IMR-90 (cell line): ENCODE data around the gene UBXN1. TPM values are rescaled to one million over a fixed set of nuclear protein-coding genes. Genes with fewer than 3 reads are reported as not detected.

ENCODE experiments used
- ATAC-seq: fragments of 200-7000 bp; cut with Tn5 transposase; 2 replicates; pipeline ENCODE4 v1.9.1; 2020; ENCODE audit warnings: low read depth, mild to moderate bottlenecking, moderate library complexity
- BruUV-seq: library from RNA; stranded (reverse); fragments of 400-500 nt; replicated peaks from 2 replicates; lab custom pipeline; 2021; lab: Mats Ljungman, UMichigan
- CTCF ChIA-PET: fragments of 300-600 bp; formaldehyde crosslinking; extraction: SDS; loops from one replicate; lab custom pipeline; 2021; ENCODE audit warnings: antibody characterized with exemption; lab: Yijun Ruan, JAX
- POLR2A ChIA-PET: fragments of 300-600 bp; sonication (Branson Sonifier 250); formaldehyde crosslinking; loops from one replicate; lab custom pipeline; 2022; ENCODE audit warnings: antibody characterized with exemption; ENCODE audit not compliant: unreplicated experiment; lab: Charles Lee
- DNase-seq: peaks from one replicate; pipeline ENCODE4 v3.0.0; 2013
- H2AFZ ChIP-seq: replicated peaks from 2 replicates; pipeline ENCODE3; 2013; ENCODE audit warnings: low read length, mild to moderate bottlenecking; ENCODE audit not compliant: poor library complexity
- H2AK5ac ChIP-seq: 2 replicates; pipeline ENCODE4 v1.6.1; 2013; ENCODE audit warnings: low read depth, low read length, inconsistent platforms
- H2AK9ac ChIP-seq: replicated peaks from 2 replicates; pipeline ENCODE3; 2013; ENCODE audit warnings: mild to moderate bottlenecking, low read depth, low read length, moderate library complexity; ENCODE audit not compliant: poor library complexity
- H2BK120ac ChIP-seq: 2 replicates; pipeline ENCODE4 v1.6.1; 2013; ENCODE audit warnings: low read depth, low read length, inconsistent platforms
- H2BK15ac ChIP-seq: 3 replicates; pipeline ENCODE4 v1.6.1; 2013; ENCODE audit warnings: low read depth, low read length, inconsistent platforms
- H2BK20ac ChIP-seq: 2 replicates; pipeline ENCODE4 v1.6.1; 2013; ENCODE audit warnings: low read depth, mild to moderate bottlenecking, inconsistent platforms, low read length, moderate library complexity
- H2BK5ac ChIP-seq: 2 replicates; pipeline ENCODE4 v1.6.1; 2013; ENCODE audit warnings: mild to moderate bottlenecking, low read depth, low read length, inconsistent platforms; ENCODE audit not compliant: poor library complexity, severe bottlenecking
- H3K14ac ChIP-seq: replicated peaks from 2 replicates; pipeline ENCODE4 v1.6.1; 2013; ENCODE audit warnings: low read depth, low read length, inconsistent platforms
- H3K18ac ChIP-seq: 2 replicates; pipeline ENCODE4 v1.6.1; 2013; ENCODE audit warnings: low read depth, low read length, control low read depth
- H3K23ac ChIP-seq: 2 replicates; pipeline ENCODE4 v1.6.1; 2013; ENCODE audit warnings: low read depth, low read length, inconsistent platforms
- H3K27ac ChIP-seq: 2 replicates; pipeline ENCODE4 v1.5.1; 2013; ENCODE audit warnings: mild to moderate bottlenecking, control low read depth, low read length; ENCODE audit not compliant: insufficient read depth
- H3K27me3 ChIP-seq: 2 replicates; pipeline ENCODE4 v1.6.1; 2013; ENCODE audit warnings: low read length; ENCODE audit not compliant: control insufficient read depth, insufficient read depth
- H3K36me3 ChIP-seq: 2 replicates; pipeline ENCODE4 v1.6.1; 2013; ENCODE audit warnings: low read length, mixed read lengths; ENCODE audit not compliant: control insufficient read depth, insufficient read depth
- H3K4ac ChIP-seq: 2 replicates; pipeline ENCODE4 v1.6.1; 2013; ENCODE audit warnings: low read depth, low read length, inconsistent platforms
- H3K4me1 ChIP-seq: 2 replicates; pipeline ENCODE4 v1.6.1; 2013; ENCODE audit warnings: low read length, mixed read lengths; ENCODE audit not compliant: control insufficient read depth, insufficient read depth
- H3K4me2 ChIP-seq: 2 replicates; pipeline ENCODE4 v1.6.1; 2013; ENCODE audit warnings: low read depth, mild to moderate bottlenecking, control low read depth, low read length, moderate library complexity
- H3K4me3 ChIP-seq: 2 replicates; pipeline ENCODE4 v1.5.1; 2013; ENCODE audit warnings: low read depth, mild to moderate bottlenecking, control low read depth, low read length, moderate library complexity; ENCODE audit not compliant: insufficient read depth
- H3K56ac ChIP-seq: 2 replicates; pipeline ENCODE4 v1.6.1; 2013; ENCODE audit warnings: low read length, inconsistent platforms; ENCODE audit not compliant: insufficient read depth; ENCODE audit errors: extremely low read depth
- H3K79me1 ChIP-seq, 2 experiments: 2 replicates each; pipeline ENCODE4 v1.6.1; 2013; ENCODE audit warnings: low read length in 2 of 2, inconsistent platforms in 1 of 2, low read depth in 1 of 2
- H3K9ac ChIP-seq: 2 replicates; pipeline ENCODE4 v1.6.1; 2013; ENCODE audit warnings: low read depth, low read length, control low read depth
- H3K9me1 ChIP-seq: 2 replicates; pipeline ENCODE4 v1.6.1; 2013; ENCODE audit warnings: low read length, inconsistent platforms; ENCODE audit not compliant: insufficient read depth
- H3K9me3 ChIP-seq: 2 replicates; pipeline ENCODE4 v1.6.1; 2013; ENCODE audit warnings: low read length; ENCODE audit not compliant: control insufficient read depth, insufficient read depth
- H4K20me1 ChIP-seq: 2 replicates; pipeline ENCODE4 v1.6.1; 2013; ENCODE audit warnings: low read length, inconsistent platforms; ENCODE audit not compliant: insufficient read depth
- H4K5ac ChIP-seq: 2 replicates; pipeline ENCODE4 v1.6.1; 2013; ENCODE audit warnings: mild to moderate bottlenecking, low read depth, low read length, control low read depth
- H4K8ac ChIP-seq, 2 experiments: 2 replicates each; pipeline ENCODE4 v1.6.1; 2013; ENCODE audit warnings: low read depth in 2 of 2, low read length in 2 of 2, control low read depth in 1 of 2, inconsistent platforms in 1 of 2
- H4K91ac ChIP-seq: 2 replicates; pipeline ENCODE4 v1.6.1; 2013; ENCODE audit warnings: low read depth, low read length, inconsistent platforms; ENCODE audit not compliant: insufficient read depth
- RAD21 ChIP-seq: IDR thresholded peaks from 2 replicates; pipeline ENCODE4 v1.6.1; 2012; ENCODE audit warnings: low read length, improper control_type of control experiment
- WGBS, 2 experiments: methylation state at CpG; one replicate each; pipeline versions ENCODE4 v1.1.5 to v1.1.7; 2013; ENCODE audit warnings: missing lambda C conversion rate in 2 of 2; ENCODE audit not compliant: insufficient read length in 1 of 2; ENCODE audit errors: extremely low coverage in 2 of 2; 5-methylcytosine and 5-hydroxymethylcytosine counted together
- dilution Hi-C: fragments of 300-500 bp; cut with HindIII; formaldehyde crosslinking; loops from one replicate; pipeline ENCODE4 v1.14.3; 2018; ENCODE audit warnings: low sequenced_read_pairs; ENCODE audit not compliant: unreplicated experiment
- in situ Hi-C: fragments of 300-500 bp; cut with MboI; formaldehyde crosslinking; loops from 3 replicates; pipeline ENCODE4 v1.14.3; 2019; ENCODE audit warnings: low sequenced_read_pairs, inconsistent platforms, mixed read lengths
- intact Hi-C: fragments of 100-400 bp; cut with micrococcal nuclease; formaldehyde crosslinking; loops from 2 replicates; pipeline ENCODE4 v1.10.0; 2022
- polyA plus RNA-seq, 3 experiments: library from polyadenylated mRNA; depleted of rRNA; stranded (reverse); fragments of >200 nt; gene quantifications; 2 replicates each; pipeline ENCODE4 v1.2.3, GENCODE V29; 2012; ENCODE audit warnings: low replicate concordance in 1 of 3
- total RNA-seq: library from RNA; depleted of rRNA; stranded (reverse); fragments of >200 nt; gene quantifications from 2 replicates; pipeline ENCODE4 v1.2.3, GENCODE V29; 2012

UBXN1 gene
- total and polyA plus RNA-seq, 2 of the 4 experiments (the other 2 are of a cell fraction): 50.0 to 81.6 TPM

- intact Hi-C loops: no loop called here
- Histone ChIP-seq H3K9ac (no peak overlapping the region; the same call in 1 of the 2 replicates), H3K27ac (no peak overlapping the region)
Measured at GRCh38 chr11:62677714-62678113, 1.2 kb downstream of the UBXN1 start.

More at GRCh38 chr11:62677714-62678113, 1.2 kb downstream of the UBXN1 start:
- Histone ChIP-seq H4K91ac (no peak overlapping the region), H2BK120ac (no peak overlapping the region), H3K23ac (no peak overlapping the region), H3K4ac (no peak overlapping the region), H2BK15ac (no peak overlapping the region), H3K27me3 (no peaks in the 10 kb centered on the region), H2BK5ac (no peak overlapping the region), H4K20me1 (no peaks in the 10 kb centered on the region), H3K79me1 (peaks cover 13 to 35% of the 10 kb centered on the region in 2 experiments; a peak in 3 of 4 replicates), H4K5ac (no peak overlapping the region), H2AFZ (no peak overlapping the region), H2AK9ac (no peak overlapping the region), H2BK20ac (no peak overlapping the region), H3K14ac (no peak overlapping the region), H3K9me1 (peaks cover 4% of the 10 kb centered on the region; the same call in 1 of the 2 replicates), H2AK5ac (no peak overlapping the region), H3K4me2 (peak overlapping the region; percentile 99), H3K4me3 (0 out of 2 replicates have a peak overlapping the region, but pooled peaks have one; percentile 13), H4K8ac (no peak overlapping the region), H3K4me1 (peaks cover 10% of the 10 kb centered on the region), H3K36me3 (peaks cover 19% of the 10 kb centered on the region), H3K56ac (no peak overlapping the region), H3K9me3 (no peaks in the 10 kb centered on the region), H3K18ac (no peak overlapping the region)
- 88% methylated on average over 6 of the region's 15 CpGs; no CpG with 5 or more reads in 1 of the 2 experiments for WGBS, 2 experiments
- ChIA-PET CTCF (no interaction called here), POLR2A (no interaction called here)
- ATAC-seq: no peak
- dilution Hi-C loops: no loop called here
- no peak for DNase-seq
- no peak for TF ChIP-seq RAD21
- in situ Hi-C loops: no loop called here
- no TSS peak for BruUV-seq
